Measurements from ENCODE around the gene EIPR1.

DNA sequence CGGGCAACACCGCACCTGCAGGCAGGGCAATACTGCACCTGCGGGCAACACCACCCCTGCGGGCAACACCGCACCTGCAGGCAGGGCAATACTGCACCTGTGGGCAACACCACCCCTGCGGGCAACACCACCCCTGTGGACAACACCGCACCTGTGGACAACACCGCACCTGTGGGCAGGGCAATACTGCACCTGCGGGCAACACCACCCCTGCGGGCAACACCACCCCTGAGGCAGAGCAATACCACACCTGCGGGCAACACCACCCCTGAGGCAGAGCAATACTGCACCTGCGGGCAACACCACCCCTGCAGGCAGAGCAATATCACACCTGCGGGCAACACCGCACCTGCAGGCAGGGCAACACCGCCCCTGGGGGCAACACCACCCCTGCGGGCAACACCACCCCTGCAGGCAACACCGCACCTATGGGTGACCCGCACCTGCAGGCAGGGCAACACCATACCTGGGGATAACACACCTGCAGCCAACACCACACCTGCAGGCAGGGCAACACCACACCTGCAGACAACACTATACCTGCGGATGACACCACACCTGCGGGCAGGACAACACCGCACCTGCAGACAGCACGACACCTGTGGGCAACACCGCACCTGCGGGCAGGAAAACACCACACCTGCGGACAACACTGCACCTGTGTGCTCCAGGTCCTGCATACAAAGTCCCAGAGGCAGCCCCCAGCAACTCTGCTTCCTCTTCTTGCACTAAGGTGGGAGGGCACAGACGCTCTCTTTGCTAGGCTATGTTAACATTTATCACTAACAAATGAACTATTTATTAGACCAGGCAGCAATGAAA lies 57.7 kb downstream of the EIPR1 start:
- TF ChIP-seq, protein P1, sequence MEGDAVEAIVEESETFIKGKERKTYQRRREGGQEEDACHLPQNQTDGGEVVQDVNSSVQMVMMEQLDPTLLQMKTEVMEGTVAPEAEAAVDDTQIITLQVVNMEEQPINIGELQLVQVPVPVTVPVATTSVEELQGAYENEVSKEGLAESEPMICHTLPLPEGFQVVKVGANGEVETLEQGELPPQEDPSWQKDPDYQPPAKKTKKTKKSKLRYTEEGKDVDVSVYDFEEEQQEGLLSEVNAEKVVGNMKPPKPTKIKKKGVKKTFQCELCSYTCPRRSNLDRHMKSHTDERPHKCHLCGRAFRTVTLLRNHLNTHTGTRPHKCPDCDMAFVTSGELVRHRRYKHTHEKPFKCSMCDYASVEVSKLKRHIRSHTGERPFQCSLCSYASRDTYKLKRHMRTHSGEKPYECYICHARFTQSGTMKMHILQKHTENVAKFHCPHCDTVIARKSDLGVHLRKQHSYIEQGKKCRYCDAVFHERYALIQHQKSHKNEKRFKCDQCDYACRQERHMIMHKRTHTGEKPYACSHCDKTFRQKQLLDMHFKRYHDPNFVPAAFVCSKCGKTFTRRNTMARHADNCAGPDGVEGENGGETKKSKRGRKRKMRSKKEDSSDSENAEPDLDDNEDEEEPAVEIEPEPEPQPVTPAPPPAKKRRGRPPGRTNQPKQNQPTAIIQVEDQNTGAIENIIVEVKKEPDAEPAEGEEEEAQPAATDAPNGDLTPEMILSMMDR (conservative IDR thresholded peaks at IDR 0.05; ENCODE audit: low read depth, low read length): no peak
- TF ChIP-seq CHD1 (IDR thresholded peaks at IDR 0.05; ENCODE audit: low read depth, low read length) (no peak), POLR2A (IDR thresholded peaks at IDR 0.05; ENCODE audit: low read depth, low read length) (no peak), BHLHE40 (IDR thresholded peaks at IDR 0.05; ENCODE audit: low read depth, low read length) (no peak), MAZ (IDR thresholded peaks at IDR 0.05; ENCODE audit: borderline replicate concordance, low read depth, low read length) (no peak), RAD21 (IDR thresholded peaks at IDR 0.05; ENCODE audit: low read length) (no peak), MXI1 (IDR thresholded peaks at IDR 0.05; ENCODE audit: borderline replicate concordance, low read depth, low read length) (no peak), FOS (IDR thresholded peaks at IDR 0.05; ENCODE audit: low read depth, low read length) (no peak), RFX5 (IDR thresholded peaks at IDR 0.05; ENCODE audit: low read depth, low read length) (no peak), CEBPB (IDR thresholded peaks at IDR 0.05; ENCODE audit: low read depth, low read length) (no peak)
- TF ChIP-seq, protein P2, sequence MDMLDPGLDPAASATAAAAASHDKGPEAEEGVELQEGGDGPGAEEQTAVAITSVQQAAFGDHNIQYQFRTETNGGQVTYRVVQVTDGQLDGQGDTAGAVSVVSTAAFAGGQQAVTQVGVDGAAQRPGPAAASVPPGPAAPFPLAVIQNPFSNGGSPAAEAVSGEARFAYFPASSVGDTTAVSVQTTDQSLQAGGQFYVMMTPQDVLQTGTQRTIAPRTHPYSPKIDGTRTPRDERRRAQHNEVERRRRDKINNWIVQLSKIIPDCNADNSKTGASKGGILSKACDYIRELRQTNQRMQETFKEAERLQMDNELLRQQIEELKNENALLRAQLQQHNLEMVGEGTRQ (IDR thresholded peaks at IDR 0.05; ENCODE audit: low read depth, low read length): no peak
- TF ChIP-seq, protein P3, sequence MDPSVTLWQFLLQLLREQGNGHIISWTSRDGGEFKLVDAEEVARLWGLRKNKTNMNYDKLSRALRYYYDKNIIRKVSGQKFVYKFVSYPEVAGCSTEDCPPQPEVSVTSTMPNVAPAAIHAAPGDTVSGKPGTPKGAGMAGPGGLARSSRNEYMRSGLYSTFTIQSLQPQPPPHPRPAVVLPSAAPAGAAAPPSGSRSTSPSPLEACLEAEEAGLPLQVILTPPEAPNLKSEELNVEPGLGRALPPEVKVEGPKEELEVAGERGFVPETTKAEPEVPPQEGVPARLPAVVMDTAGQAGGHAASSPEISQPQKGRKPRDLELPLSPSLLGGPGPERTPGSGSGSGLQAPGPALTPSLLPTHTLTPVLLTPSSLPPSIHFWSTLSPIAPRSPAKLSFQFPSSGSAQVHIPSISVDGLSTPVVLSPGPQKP (IDR thresholded peaks at IDR 0.05; ENCODE audit: borderline replicate concordance, low read depth, low read length): no peak

Data from IMR-90 (cell line).